Superior temporal gyrus (tissue), 1 donor: ENCODE results near the gene LRRC26.

Source experiments
- DNase-seq: peaks from one replicate; pipeline ENCODE4 v3.0.0-alpha.2; 2016; ENCODE audit errors: extremely low spot score

Gene LRRC26

GRCh38 chr9:137184881-137185660 lies 15.2 kb upstream of the LRRC26 start:
- DNase-seq = no peak

GRCh38 chr9:137183980-137184595 lies 14.2 kb upstream of the LRRC26 start:
- DNase-seq = no peak

- DNase-seq = no peak
Observed at GRCh38 chr9:137182836-137183235, 13.0 kb upstream of the LRRC26 start.

- DNase-seq = no peak
Observed at GRCh38 chr9:137181680-137182079, 11.8 kb upstream of the LRRC26 start.

GRCh38 chr9:137180491-137180890 lies 10.6 kb upstream of the LRRC26 start:
- no peak for DNase-seq

- DNase-seq = no peak
Observed at GRCh38 chr9:137179761-137180160, 9.9 kb upstream of the LRRC26 start.

- no peak for DNase-seq
Observed at GRCh38 chr9:137178939-137179630, 9.2 kb upstream of the LRRC26 start.

GRCh38 chr9:137178201-137178938 lies 8.5 kb upstream of the LRRC26 start:
- no peak for DNase-seq

GRCh38 chr9:137176302-137177182 lies 6.7 kb upstream of the LRRC26 start:
- DNase-seq = no peak

GRCh38 chr9:137175345-137175961 lies 5.6 kb upstream of the LRRC26 start:
- no peak for DNase-seq

GRCh38 chr9:137174722-137175293 lies 5.0 kb upstream of the LRRC26 start:
- DNase-seq = no peak

- no peak for DNase-seq
Observed at GRCh38 chr9:137173796-137174664, 4.2 kb upstream of the LRRC26 start.

GRCh38 chr9:137172901-137173795 lies 3.3 kb upstream of the LRRC26 start:
- DNase-seq = no peak

- no peak for DNase-seq
Observed at GRCh38 chr9:137171149-137171900, 1.5 kb upstream of the LRRC26 start.

GRCh38 chr9:137170486-137171148 lies 766 bp upstream of the LRRC26 start:
- no peak for DNase-seq

- DNase-seq = no peak
Observed at GRCh38 chr9:137168904-137169856, 671 bp downstream of the LRRC26 start.
